Measurements from ENCODE around the gene MAP3K3.

DNA sequence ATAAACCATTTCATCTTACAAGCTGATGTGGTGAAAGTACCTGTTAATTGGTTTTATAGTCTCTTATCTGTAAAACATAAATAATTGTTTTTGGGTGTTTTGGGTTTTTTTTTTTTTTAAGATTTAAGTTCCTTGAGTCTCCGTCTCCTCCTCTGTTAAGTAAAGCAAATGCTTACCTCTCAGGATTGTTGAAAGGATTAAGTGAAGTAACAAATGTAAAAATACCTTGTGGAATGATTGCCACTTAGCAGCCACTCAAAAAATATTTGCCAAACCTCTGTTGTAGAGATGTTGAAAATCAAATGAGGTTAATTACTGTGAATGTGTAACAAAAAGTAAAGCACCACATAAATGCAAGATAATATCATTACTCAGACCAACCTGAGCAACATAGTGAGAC, 58.5 kb downstream of the MAP3K3 start:
- no peak for TF ChIP-seq GATA2 (IDR thresholded peaks at IDR 0.05; ENCODE audit: low read depth, low read length)
- 0 out of 2 replicates have a peak, but pooled peaks have one; percentile 11 for TF ChIP-seq GATA3 (IDR thresholded peaks at IDR 0.05; ENCODE audit: low read depth, low read length)

Data from SH-SY5Y (cell line).